Panc1 (cell line): ENCODE measurements around the gene PNKP.

Experiments used
- POLR2AphosphoS5 ChIP-seq: IDR thresholded peaks from 2 replicates; pipeline ENCODE4 v1.6.1; 2012; ENCODE audit warnings: mild to moderate bottlenecking, low read depth, low read length, moderate library complexity
- TF ChIP-seq, protein P1 (sequence below): fragments of 450-650 bp; IDR thresholded peaks from 2 replicates; pipeline ENCODE4 v1.5.1; 2017; ENCODE audit warnings: mild to moderate bottlenecking
- TF ChIP-seq, protein P2 (sequence below), 2 experiments: IDR thresholded peaks; 2 replicates each; pipeline ENCODE4 v1.6.1; 2011 to 2012; ENCODE audit warnings: low read depth in 2 of 2, control low read depth in 1 of 2, low read length in 1 of 2, mild to moderate bottlenecking in 1 of 2, moderate library complexity in 1 of 2; ENCODE audit not compliant: insufficient read depth in 1 of 2

DNA sequence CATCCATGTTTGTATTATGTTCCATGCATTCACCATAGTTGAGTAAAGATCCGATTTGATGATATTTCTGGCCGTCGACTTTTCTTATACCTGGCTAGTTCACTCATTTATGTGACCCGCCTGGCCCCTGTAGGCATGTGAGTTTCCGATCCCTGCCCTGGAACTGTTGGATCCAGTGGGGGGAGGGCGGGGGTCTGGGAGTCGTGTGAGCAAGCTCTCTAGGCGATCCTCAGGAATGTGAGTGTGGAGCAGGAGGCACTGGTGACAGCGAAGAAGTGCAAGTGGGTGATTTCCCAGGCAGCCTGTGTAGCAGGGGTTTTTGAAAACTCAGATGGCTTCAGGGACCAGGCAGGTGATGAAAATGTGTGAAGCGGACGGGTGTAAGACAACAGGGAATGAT is 27.1 kb downstream of the PNKP start:
- TF ChIP-seq, protein P1, sequence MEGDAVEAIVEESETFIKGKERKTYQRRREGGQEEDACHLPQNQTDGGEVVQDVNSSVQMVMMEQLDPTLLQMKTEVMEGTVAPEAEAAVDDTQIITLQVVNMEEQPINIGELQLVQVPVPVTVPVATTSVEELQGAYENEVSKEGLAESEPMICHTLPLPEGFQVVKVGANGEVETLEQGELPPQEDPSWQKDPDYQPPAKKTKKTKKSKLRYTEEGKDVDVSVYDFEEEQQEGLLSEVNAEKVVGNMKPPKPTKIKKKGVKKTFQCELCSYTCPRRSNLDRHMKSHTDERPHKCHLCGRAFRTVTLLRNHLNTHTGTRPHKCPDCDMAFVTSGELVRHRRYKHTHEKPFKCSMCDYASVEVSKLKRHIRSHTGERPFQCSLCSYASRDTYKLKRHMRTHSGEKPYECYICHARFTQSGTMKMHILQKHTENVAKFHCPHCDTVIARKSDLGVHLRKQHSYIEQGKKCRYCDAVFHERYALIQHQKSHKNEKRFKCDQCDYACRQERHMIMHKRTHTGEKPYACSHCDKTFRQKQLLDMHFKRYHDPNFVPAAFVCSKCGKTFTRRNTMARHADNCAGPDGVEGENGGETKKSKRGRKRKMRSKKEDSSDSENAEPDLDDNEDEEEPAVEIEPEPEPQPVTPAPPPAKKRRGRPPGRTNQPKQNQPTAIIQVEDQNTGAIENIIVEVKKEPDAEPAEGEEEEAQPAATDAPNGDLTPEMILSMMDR, result no peak
- TF ChIP-seq POLR2AphosphoS5, result no peak
- TF ChIP-seq, protein P2, sequence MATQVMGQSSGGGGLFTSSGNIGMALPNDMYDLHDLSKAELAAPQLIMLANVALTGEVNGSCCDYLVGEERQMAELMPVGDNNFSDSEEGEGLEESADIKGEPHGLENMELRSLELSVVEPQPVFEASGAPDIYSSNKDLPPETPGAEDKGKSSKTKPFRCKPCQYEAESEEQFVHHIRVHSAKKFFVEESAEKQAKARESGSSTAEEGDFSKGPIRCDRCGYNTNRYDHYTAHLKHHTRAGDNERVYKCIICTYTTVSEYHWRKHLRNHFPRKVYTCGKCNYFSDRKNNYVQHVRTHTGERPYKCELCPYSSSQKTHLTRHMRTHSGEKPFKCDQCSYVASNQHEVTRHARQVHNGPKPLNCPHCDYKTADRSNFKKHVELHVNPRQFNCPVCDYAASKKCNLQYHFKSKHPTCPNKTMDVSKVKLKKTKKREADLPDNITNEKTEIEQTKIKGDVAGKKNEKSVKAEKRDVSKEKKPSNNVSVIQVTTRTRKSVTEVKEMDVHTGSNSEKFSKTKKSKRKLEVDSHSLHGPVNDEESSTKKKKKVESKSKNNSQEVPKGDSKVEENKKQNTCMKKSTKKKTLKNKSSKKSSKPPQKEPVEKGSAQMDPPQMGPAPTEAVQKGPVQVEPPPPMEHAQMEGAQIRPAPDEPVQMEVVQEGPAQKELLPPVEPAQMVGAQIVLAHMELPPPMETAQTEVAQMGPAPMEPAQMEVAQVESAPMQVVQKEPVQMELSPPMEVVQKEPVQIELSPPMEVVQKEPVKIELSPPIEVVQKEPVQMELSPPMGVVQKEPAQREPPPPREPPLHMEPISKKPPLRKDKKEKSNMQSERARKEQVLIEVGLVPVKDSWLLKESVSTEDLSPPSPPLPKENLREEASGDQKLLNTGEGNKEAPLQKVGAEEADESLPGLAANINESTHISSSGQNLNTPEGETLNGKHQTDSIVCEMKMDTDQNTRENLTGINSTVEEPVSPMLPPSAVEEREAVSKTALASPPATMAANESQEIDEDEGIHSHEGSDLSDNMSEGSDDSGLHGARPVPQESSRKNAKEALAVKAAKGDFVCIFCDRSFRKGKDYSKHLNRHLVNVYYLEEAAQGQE (IDR thresholded peaks at IDR 0.05; ENCODE audit: insufficient read depth in 1 of 2, low read depth in 2 of 2, low read length in 1 of 2), result no peak
